ENCODE measurements around the gene TSPO.

TSPO gene

GRCh38 chr22:43206509-43207161 is 55.3 kb downstream of the TSPO start:
- DNase-seq (ENCODE audit: low read depth) = no peak
- TF ChIP-seq CTCF (conservative IDR thresholded peaks at IDR 0.05; ENCODE audit: control insufficient read depth, insufficient read depth, low read depth, low read length) = no peak
- no peak overlapping the region for H3K4me3 ChIP-seq (ENCODE audit: control insufficient read depth, low read depth, low read length)

GRCh38 chr22:43207386-43207785 is 56.0 kb downstream of the TSPO start:
- no peak for TF ChIP-seq CTCF (conservative IDR thresholded peaks at IDR 0.05; ENCODE audit: control insufficient read depth, insufficient read depth, low read depth, low read length)
- no peak for DNase-seq (ENCODE audit: low read depth)
- no peak overlapping the region for H3K4me3 ChIP-seq (ENCODE audit: control insufficient read depth, low read depth, low read length)

- no peak for TF ChIP-seq CTCF (conservative IDR thresholded peaks at IDR 0.05; ENCODE audit: control insufficient read depth, insufficient read depth, low read depth, low read length)
- DNase-seq (ENCODE audit: low read depth) = no peak
- H3K4me3 ChIP-seq (ENCODE audit: control insufficient read depth, low read depth, low read length) = no peak overlapping the region
Measured at GRCh38 chr22:43207849-43208702, 56.7 kb downstream of the TSPO start.

- no peak for DNase-seq (ENCODE audit: low read depth)
- TF ChIP-seq CTCF (conservative IDR thresholded peaks at IDR 0.05; ENCODE audit: control insufficient read depth, insufficient read depth, low read depth, low read length) = no peak
- no peak overlapping the region for H3K4me3 ChIP-seq (ENCODE audit: control insufficient read depth, low read depth, low read length)
Measured at GRCh38 chr22:43208703-43209522, 57.6 kb downstream of the TSPO start.

- TF ChIP-seq CTCF (conservative IDR thresholded peaks at IDR 0.05; ENCODE audit: control insufficient read depth, insufficient read depth, low read depth, low read length) = no peak
- DNase-seq (ENCODE audit: low read depth) = no peak
- H3K4me3 ChIP-seq (ENCODE audit: control insufficient read depth, low read depth, low read length) = no peak overlapping the region
Measured at GRCh38 chr22:43209523-43209890, 58.1 kb downstream of the TSPO start.

- TF ChIP-seq CTCF (conservative IDR thresholded peaks at IDR 0.05; ENCODE audit: control insufficient read depth, insufficient read depth, low read depth, low read length) = no peak
- no peak for DNase-seq (ENCODE audit: low read depth)
- no peak overlapping the region for H3K4me3 ChIP-seq (ENCODE audit: control insufficient read depth, low read depth, low read length)
Measured at GRCh38 chr22:43209971-43210370, 58.6 kb downstream of the TSPO start.
